Small intestine (tissue), 7 donors: Measurements from ENCODE around the gene FBXO4. TPM values are rescaled to one million over a fixed set of nuclear protein-coding genes. Genes with fewer than 3 reads are reported as not detected.
"Not testable (repeated sequence)": the region's sequence is repeated elsewhere in the genome, so short reads cannot be mapped to it uniquely, and the experiment has no call there.

ENCODE experiments used
- DNase-seq, 2 donors: peaks; one replicate each; pipeline versions ENCODE4 v3.0.0 to v3.0.0-alpha.2; 2013
- FAIRE-seq: peaks from 2 replicates; lab custom pipeline; 2012; peaks lifted over from hg19 to GRCh38; lab: Jason Lieb, UNC
- H3K27ac ChIP-seq, 3 donors: one replicate each; pipeline ENCODE4 v1.5.1; 2013; ENCODE audit warnings: low read length in 2 of 3, mild to moderate bottlenecking in 2 of 3, control low read depth in 1 of 3, inconsistent platforms in 1 of 3, low read depth in 1 of 3, moderate library complexity in 1 of 3
- H3K27me3 ChIP-seq, 3 donors: one replicate each; pipeline ENCODE4 v1.6.1; 2013; ENCODE audit warnings: low read length in 3 of 3, inconsistent platforms in 1 of 3; ENCODE audit not compliant: control insufficient read depth in 3 of 3, insufficient read depth in 3 of 3
- H3K36me3 ChIP-seq, 3 donors: one replicate each; pipeline ENCODE4 v1.6.1; 2013; ENCODE audit warnings: low read length in 3 of 3, inconsistent platforms in 1 of 3, low read depth in 1 of 3, mild to moderate bottlenecking in 1 of 3, moderate library complexity in 1 of 3; ENCODE audit not compliant: control insufficient read depth in 3 of 3, insufficient read depth in 2 of 3
- H3K4me1 ChIP-seq, 3 donors: one replicate each; pipeline ENCODE4 v1.6.1; 2013; ENCODE audit warnings: low read length in 2 of 3, inconsistent platforms in 1 of 3, low read depth in 1 of 3, mild to moderate bottlenecking in 1 of 3, moderate library complexity in 1 of 3; ENCODE audit not compliant: control insufficient read depth in 3 of 3, insufficient read depth in 2 of 3
- H3K4me3 ChIP-seq, 3 donors: one replicate each; pipeline ENCODE4 v1.5.1; 2013; ENCODE audit warnings: low read length in 3 of 3, control low read depth in 1 of 3, inconsistent platforms in 1 of 3, low read depth in 1 of 3, mild to moderate bottlenecking in 1 of 3, moderate library complexity in 1 of 3
- H3K9me3 ChIP-seq, 2 donors: one replicate each; pipeline ENCODE4 v1.6.1; 2013; ENCODE audit warnings: low read depth in 1 of 2, low read length in 1 of 2; ENCODE audit not compliant: control insufficient read depth in 2 of 2, insufficient read depth in 1 of 2
- WGBS, 3 donors: extraction: QIAGEN DNeasy Blood & Tissue Kit; methylation state at CpG; one replicate each; pipeline ENCODE4 v1.1.7; 2013; 5-methylcytosine and 5-hydroxymethylcytosine counted together
- polyA plus RNA-seq, 4 donors: library from polyadenylated mRNA; stranded (reverse) in 3 of 4; unstranded in 1 of 4; fragments of 200-250 nt in 3 of 4; fragments of 120-200 nt in 1 of 4; gene quantifications; one replicate each; pipeline versions ENCODE4 v1.2.1 to v1.2.3, GENCODE V29; 2013
- donor health status: healthy with polysubstance abuse.
- donor health status: control.
- donor health status: control.
- donor health status: Bipolar disorder and iron deficiency.
- donor health status: healthy.

FBXO4 gene
- polyA plus RNA-seq, 4 donors: 11.1 to 18.1 (median 14.3) TPM

DNA sequence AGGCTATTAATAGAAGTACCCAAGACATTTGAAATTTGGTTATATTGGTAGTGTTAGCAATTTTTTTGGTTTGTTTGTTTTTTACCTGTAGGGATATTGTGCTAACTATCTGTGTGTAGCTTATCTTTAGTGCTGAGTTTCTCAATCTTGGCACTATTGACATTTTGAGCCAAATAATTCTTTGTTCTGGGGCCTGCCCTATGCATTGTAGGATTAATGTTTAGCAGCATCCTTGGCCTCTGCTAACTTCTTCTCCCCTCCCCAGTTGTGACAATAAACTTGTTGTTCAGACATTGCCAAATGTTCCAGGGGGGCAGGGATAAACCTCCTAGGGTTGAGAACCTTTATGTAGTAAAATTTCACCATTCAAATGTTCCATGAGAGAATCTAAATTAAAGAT is 4.0 kb downstream of the FBXO4 start:
- FAIRE-seq: no peak
- Histone ChIP-seq H3K27me3 (no peaks in the 10 kb centered on the region), H3K9me3 (no peaks in the 10 kb centered on the region), H3K36me3 (peaks cover 0 to 1% (median 0%) of the 10 kb centered on the region in 3 donors), H3K4me3 (no peak overlapping the region), H3K27ac (no peak overlapping the region), H3K4me1 (peaks cover 0 to 5% (median 0%) of the 10 kb centered on the region in 3 donors)
- DNase-seq: no peak

DNA sequence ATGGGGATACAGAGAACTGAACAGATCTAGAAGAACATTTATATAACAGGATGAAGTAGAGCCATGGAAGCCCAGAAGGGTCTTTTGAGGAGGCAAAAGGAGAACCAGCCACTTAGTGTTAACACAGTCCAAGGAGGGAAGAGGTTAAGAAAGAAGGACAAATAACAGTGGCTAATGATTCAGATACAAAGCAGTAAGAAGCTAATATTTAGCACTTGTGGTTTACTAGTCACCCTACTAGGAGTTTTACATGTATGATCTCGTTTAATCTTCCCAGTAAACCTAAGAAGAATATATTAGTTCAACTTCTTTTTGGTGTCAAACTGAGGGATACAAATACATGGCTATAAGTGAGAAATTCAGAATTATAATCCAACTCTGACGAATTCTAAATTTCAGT is 7.7 kb downstream of the FBXO4 start:
- Histone ChIP-seq H3K9me3 (no peaks in the 10 kb centered on the region), H3K27ac (no peak overlapping the region), H3K4me1 (no peaks in the 10 kb centered on the region), H3K36me3 (peaks cover 0 to 3% (median 2%) of the 10 kb centered on the region in 3 donors), H3K4me3 (no peak overlapping the region), H3K27me3 (no peaks in the 10 kb centered on the region)
- WGBS, 3 donors: 92 to 94% (median 92%) methylated on average over 2 of the region's 2 CpGs
- DNase-seq (no peak), FAIRE-seq (no peak)

DNA sequence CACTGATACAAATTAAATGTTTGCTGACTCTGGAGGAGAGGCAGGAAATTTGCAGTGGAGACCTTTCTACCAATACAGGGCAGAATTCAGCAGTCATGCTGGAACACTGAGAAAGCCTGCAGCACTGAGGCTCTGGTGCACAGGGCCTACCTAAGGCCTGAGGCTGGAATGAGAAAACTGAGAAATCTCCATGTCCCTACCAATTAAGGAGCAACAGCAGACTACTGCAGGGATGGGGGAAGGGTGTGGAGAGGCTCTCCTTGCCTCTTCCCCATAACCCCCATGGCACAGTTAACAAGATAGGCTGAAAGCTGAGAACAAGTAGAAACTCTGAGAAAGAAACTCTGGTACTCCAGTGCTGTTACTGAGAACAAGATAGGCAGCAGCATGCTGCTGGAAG is 10.5 kb downstream of the FBXO4 start:
- H3K9me3 ChIP-seq: no peaks in the 10 kb centered on the region
- no peak overlapping the region for H3K27ac ChIP-seq
- DNase-seq (no peak), FAIRE-seq (no peak)
- no peaks in the 10 kb centered on the region for H3K27me3 ChIP-seq
- no peak overlapping the region for H3K4me3 ChIP-seq
- H3K36me3 ChIP-seq: peaks cover 0 to 3% (median 2%) of the 10 kb centered on the region in 3 donors
- no peaks in the 10 kb centered on the region for H3K4me1 ChIP-seq

DNA sequence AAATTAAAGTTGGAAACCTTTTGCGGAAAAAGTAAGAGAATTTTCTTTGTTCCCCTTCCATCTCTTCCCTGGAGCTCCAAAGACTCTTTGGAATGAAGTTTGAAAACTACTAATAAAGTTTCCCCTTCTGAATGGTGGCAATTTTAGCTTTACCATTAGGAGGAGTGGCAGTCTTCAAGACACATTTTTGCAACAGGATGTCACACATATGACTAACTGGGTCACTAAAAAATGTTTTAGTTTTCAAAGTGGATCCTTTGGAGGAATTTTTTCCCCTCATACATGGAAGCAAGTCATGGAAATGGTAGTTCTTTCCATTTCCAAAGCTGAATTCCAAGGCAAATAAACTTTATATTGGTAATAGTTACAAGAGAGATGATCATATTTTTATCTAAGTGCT is 15.6 kb downstream of the FBXO4 start:
- no peak overlapping the region for H3K4me3 ChIP-seq
- FAIRE-seq: no peak
- WGBS, 3 donors: 96 to 100% (median 100%) methylated on average over 1 of the region's 1 CpG

DNA sequence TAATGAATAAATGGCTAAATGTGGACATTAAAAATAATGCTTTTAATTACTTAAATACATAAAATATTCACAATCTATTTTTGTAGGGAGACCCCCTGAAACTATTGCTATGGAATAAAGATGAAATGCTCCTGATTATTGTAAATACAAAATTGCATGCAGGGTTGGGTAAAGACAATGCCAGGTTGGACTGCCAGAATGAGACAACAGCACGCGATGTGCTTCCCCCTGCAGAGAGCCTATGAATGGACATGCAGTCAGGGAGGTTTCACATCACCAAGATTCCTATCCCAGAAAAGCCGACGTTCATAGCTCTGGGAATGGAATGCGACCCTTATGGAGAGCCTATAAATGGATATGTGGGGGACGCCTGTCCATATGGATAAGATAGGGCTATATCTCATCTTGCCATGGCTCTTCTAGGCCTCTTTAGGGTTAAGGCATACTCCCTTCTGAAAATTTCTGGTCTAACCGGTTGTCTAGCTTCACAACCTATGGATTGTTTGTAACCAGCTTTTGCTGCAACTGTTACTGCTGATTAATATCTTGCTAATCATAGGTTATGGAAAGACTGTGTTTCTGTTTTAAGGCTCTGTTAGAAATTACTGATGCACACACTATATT is 20.4 kb downstream of the FBXO4 start:
- not testable (repeated sequence) for H3K27me3 ChIP-seq, H3K9me3 ChIP-seq, H3K4me3 ChIP-seq, FAIRE-seq, DNase-seq, H3K27ac ChIP-seq, H3K36me3 ChIP-seq, H3K4me1 ChIP-seq
- WGBS, 3 donors: 88 to 91% (median 90%) methylated on average over 7 of the region's 7 CpGs

More for the DNA sequence above, 15.6 kb downstream of the FBXO4 start:
- no peak for DNase-seq
- Histone ChIP-seq H3K36me3 (peaks cover 0 to under 1% (median 0%) of the 10 kb centered on the region in 3 donors), H3K9me3 (no peaks in the 10 kb centered on the region), H3K27me3 (no peaks in the 10 kb centered on the region), H3K27ac (no peak overlapping the region), H3K4me1 (no peaks in the 10 kb centered on the region)

DNA sequence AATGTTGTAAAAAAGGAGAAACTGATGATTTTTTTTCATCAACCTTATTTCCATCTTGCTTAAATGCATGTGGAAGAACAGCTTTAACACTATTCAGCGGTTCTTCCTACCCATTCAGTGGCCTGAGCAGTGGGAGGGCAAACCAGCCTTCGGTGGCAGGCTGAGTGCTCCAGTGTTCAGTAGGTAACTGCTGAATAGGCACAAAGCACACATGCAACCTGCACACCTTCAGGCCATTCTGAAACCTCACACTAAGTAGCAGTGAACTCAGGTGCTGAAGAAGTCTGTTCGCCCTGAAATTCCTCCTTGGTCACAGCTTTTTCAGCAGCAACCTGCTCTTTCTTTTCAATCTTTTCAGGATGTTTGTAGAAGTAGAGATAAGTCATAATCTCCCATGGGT is 26.1 kb downstream of the FBXO4 start:
- Histone ChIP-seq H3K4me1 (no peaks in the 10 kb centered on the region), H3K27me3 (no peaks in the 10 kb centered on the region), H3K27ac (no peak overlapping the region), H3K36me3 (no peaks in the 10 kb centered on the region), H3K9me3 (no peaks in the 10 kb centered on the region), H3K4me3 (no peak overlapping the region)
- WGBS, 3 donors: 69 to 82% (median 79%) methylated on average over 3 of the region's 3 CpGs
- no peak for FAIRE-seq
- DNase-seq: no peak

DNA sequence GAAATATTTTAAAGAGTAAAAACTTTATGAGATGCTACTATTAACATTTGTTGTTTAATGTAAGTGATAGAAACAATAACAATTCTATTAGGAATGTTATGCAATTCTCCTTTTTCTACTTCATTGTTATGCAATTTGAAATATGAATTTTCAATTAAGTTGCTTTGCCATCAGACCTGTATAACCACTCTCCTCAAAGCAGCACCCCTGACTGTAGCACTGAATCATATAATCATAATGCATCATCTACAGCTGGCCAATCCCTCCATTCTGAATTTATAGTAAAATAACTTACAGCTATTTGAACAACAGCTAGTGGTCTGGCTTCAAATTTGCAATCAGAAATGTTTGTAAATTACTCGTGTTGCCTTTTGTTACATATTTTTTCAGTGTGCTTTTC is 29.2 kb downstream of the FBXO4 start:
- no peak for FAIRE-seq
- no peaks in the 10 kb centered on the region for H3K27me3 ChIP-seq

DNA sequence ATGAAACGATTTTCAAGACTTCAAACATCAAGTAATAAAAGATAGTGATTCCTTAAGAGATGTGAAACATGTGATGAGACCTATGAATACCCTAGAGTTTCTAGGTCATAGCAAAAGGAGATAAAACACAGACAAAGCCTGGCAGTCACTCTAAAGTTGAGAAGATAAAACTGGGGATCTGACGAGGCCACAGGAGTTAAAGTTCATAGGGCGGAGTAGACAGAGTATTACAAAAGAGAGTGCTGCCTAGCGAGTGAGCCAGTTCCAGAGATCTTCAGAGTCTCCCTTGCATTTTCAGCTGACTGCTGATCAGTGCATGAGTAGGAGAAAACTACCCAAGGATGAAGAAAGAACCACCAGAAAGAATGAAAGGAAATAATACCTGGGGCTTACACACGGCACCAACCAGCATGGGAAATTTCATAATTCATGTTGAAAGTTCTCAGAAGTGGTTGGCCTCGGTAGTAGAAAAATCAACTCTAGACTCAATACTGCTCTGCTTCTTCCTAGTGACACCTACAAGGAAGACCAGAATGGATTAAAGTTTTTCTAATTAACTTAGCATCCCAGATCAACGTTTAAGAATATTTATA is 30.4 kb downstream of the FBXO4 start:
- 52 to 73% (median 61%) methylated on average over 7 of the region's 7 CpGs for WGBS, 3 donors
- no peak for FAIRE-seq
- no peaks in the 10 kb centered on the region for H3K36me3 ChIP-seq

More for the DNA sequence above, 29.2 kb downstream of the FBXO4 start:
- WGBS, 3 donors: 67 to 84% (median 82%) methylated on average over 1 of the region's 1 CpG
- Histone ChIP-seq H3K4me1 (no peaks in the 10 kb centered on the region), H3K36me3 (no peaks in the 10 kb centered on the region), H3K27ac (no peak overlapping the region), H3K4me3 (no peak overlapping the region), H3K9me3 (peaks cover 0 to 4% of the 10 kb centered on the region in 2 donors)
- no peak for DNase-seq

More for the DNA sequence above, 30.4 kb downstream of the FBXO4 start:
- DNase-seq: peak in 1 of 2 donors; percentile 3
- Histone ChIP-seq H3K27me3 (no peaks in the 10 kb centered on the region), H3K9me3 (peaks cover 0 to 4% of the 10 kb centered on the region in 2 donors), H3K4me1 (no peaks in the 10 kb centered on the region), H3K4me3 (no peak overlapping the region), H3K27ac (no peak overlapping the region)
